ENCODE results near the gene TMEM233. TPM values are rescaled to one million over a fixed set of nuclear protein-coding genes. Genes with fewer than 3 reads are reported as not detected.

TMEM233 gene
- total RNA-seq, 1 experiment from 2014 or later = not detected

DNA sequence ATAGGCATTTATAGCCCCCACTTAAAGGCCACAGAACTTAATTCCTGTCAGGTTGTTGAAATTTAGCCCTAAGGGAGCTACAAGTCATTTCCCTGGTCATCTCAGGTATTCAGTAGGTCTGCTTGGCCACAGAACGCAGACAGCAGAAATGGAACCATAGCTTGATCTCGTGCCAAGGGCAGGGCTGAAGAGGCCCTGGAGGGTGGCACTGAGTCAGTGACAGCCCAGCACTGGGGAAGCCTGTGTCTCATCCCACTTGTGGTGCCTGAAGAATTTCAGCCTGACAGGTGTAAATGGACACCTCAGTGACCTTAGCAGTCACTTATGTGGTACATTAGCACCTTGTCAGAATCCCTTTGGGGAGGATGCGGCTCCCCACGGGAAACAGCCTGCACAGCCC lies 81.0 kb downstream of the TMEM233 start:
- CTCF ChIA-PET = no interaction called here
- H3K4me3 ChIP-seq (replicated peaks in 1 of 2; ENCODE audit: low read depth in 1 of 2, low read length in 2 of 2) = no peak overlapping the region

More for the DNA sequence above, 81.0 kb downstream of the TMEM233 start:
- Histone ChIP-seq H3K9me2 (ENCODE audit: insufficient read depth) (no peaks in the 10 kb centered on the region), H3K4me1 (ENCODE audit: control insufficient read depth in 1 of 2, insufficient read depth in 2 of 2, low read length in 2 of 2) (peaks cover 0 to 2% of the 10 kb centered on the region in 2 experiments; a peak in 1 of 4 replicates), H3K36me3 (ENCODE audit: control insufficient read depth in 1 of 2, insufficient read depth in 2 of 2, low read length in 2 of 2) (peaks cover 47 to 84% of the 10 kb centered on the region in 2 experiments), H3K79me2 (ENCODE audit: insufficient read depth, low read length) (peaks cover 25% of the 10 kb centered on the region), H3K27me3 (ENCODE audit: insufficient read depth, low read length) (no peaks in the 10 kb centered on the region), H2AFZ (ENCODE audit: low read depth, low read length, poor library complexity, severe bottlenecking) (no peak overlapping the region), H3K4me2 (ENCODE audit: low read length) (no peak overlapping the region), H3K9me3 (ENCODE audit: control insufficient read depth in 1 of 2, insufficient read depth in 1 of 2, low read depth in 1 of 2, low read length in 2 of 2) (no peaks in the 10 kb centered on the region), H3K27ac (ENCODE audit: low read depth, low read length) (no peak overlapping the region), H4K20me1 (ENCODE audit: insufficient read depth) (no peaks in the 10 kb centered on the region), H3K9ac (ENCODE audit: low read length) (no peak overlapping the region)
- no peak for DNase-seq (ENCODE audit: low read depth, low spot score)
- TF ChIP-seq, protein P1, sequence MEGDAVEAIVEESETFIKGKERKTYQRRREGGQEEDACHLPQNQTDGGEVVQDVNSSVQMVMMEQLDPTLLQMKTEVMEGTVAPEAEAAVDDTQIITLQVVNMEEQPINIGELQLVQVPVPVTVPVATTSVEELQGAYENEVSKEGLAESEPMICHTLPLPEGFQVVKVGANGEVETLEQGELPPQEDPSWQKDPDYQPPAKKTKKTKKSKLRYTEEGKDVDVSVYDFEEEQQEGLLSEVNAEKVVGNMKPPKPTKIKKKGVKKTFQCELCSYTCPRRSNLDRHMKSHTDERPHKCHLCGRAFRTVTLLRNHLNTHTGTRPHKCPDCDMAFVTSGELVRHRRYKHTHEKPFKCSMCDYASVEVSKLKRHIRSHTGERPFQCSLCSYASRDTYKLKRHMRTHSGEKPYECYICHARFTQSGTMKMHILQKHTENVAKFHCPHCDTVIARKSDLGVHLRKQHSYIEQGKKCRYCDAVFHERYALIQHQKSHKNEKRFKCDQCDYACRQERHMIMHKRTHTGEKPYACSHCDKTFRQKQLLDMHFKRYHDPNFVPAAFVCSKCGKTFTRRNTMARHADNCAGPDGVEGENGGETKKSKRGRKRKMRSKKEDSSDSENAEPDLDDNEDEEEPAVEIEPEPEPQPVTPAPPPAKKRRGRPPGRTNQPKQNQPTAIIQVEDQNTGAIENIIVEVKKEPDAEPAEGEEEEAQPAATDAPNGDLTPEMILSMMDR (IDR thresholded peaks at IDR 0.05 in 2 of 3, conservative IDR thresholded peaks at IDR 0.05 in 1 of 3; ENCODE audit: borderline replicate concordance in 1 of 3, insufficient read depth in 1 of 3, low read depth in 2 of 3, low read length in 2 of 3) = no peak
- TF ChIP-seq, protein P2, sequence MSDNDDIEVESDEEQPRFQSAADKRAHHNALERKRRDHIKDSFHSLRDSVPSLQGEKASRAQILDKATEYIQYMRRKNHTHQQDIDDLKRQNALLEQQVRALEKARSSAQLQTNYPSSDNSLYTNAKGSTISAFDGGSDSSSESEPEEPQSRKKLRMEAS (IDR thresholded peaks at IDR 0.05) = no peak
- TF ChIP-seq ZFX (IDR thresholded peaks at IDR 0.05) = no peak
- no peak for TF ChIP-seq EZH2phosphoT487 (IDR thresholded peaks at IDR 0.05; ENCODE audit: borderline replicate concordance)
- TF ChIP-seq, protein P3, sequence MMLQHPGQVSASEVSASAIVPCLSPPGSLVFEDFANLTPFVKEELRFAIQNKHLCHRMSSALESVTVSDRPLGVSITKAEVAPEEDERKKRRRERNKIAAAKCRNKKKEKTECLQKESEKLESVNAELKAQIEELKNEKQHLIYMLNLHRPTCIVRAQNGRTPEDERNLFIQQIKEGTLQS (IDR thresholded peaks at IDR 0.05) = no peak
- no peak for TF ChIP-seq SP1 (IDR thresholded peaks at IDR 0.05; ENCODE audit: low read depth)
- TF ChIP-seq, protein P4, sequence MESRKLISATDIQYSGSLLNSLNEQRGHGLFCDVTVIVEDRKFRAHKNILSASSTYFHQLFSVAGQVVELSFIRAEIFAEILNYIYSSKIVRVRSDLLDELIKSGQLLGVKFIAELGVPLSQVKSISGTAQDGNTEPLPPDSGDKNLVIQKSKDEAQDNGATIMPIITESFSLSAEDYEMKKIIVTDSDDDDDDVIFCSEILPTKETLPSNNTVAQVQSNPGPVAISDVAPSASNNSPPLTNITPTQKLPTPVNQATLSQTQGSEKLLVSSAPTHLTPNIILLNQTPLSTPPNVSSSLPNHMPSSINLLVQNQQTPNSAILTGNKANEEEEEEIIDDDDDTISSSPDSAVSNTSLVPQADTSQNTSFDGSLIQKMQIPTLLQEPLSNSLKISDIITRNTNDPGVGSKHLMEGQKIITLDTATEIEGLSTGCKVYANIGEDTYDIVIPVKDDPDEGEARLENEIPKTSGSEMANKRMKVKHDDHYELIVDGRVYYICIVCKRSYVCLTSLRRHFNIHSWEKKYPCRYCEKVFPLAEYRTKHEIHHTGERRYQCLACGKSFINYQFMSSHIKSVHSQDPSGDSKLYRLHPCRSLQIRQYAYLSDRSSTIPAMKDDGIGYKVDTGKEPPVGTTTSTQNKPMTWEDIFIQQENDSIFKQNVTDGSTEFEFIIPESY (IDR thresholded peaks at IDR 0.05; ENCODE audit: extremely low read depth, insufficient replicate concordance, low read length) = no peak
- TF ChIP-seq POLR2A (IDR thresholded peaks at IDR 0.05; ENCODE audit: borderline replicate concordance, extremely low read depth, insufficient read depth, insufficient read length) = no peak
- TF ChIP-seq FOSL1 (IDR thresholded peaks at IDR 0.05; ENCODE audit: low read depth) = no peak
- no peak for TF ChIP-seq TCF7L2 (IDR thresholded peaks at IDR 0.05; ENCODE audit: borderline replicate concordance, extremely low read depth, insufficient read depth, insufficient read length)
- TF ChIP-seq RAD21 (IDR thresholded peaks at IDR 0.05; ENCODE audit: low read depth) = no peak
- TF ChIP-seq ELF1 (IDR thresholded peaks at IDR 0.05; ENCODE audit: borderline replicate concordance, low read depth) = no peak
- no peak for TF ChIP-seq CBX3 (IDR thresholded peaks at IDR 0.05; ENCODE audit: low read depth)
- no peak for TF ChIP-seq YY1 (IDR thresholded peaks at IDR 0.05; ENCODE audit: extremely low read depth, insufficient replicate concordance, low read depth, low read length)
- no peak for TF ChIP-seq EZH2 (IDR thresholded peaks at IDR 0.05)
- TF ChIP-seq JUND (IDR thresholded peaks at IDR 0.05) = no peak
- TF ChIP-seq CEBPB (IDR thresholded peaks at IDR 0.05; ENCODE audit: low read depth) = no peak
- TF ChIP-seq SIN3A (IDR thresholded peaks at IDR 0.05; ENCODE audit: low read depth) = no peak
- intact Hi-C loops (cut with micrococcal nuclease) = no loop called here
- ChIA-PET RAD21 (ENCODE audit: low non-redundant PET in 1 of 2, low total read pairs in 2 of 2, uncharacterized antibody in 2 of 2, unreplicated experiment in 2 of 2) (no interaction called here), POLR2A (no interaction called here)
- no TSS peak for BruUV-seq (replicated peaks)
- no peak; the same call in 1 of the 2 replicates for ATAC-seq
